Measurements from ENCODE around the gene TPRG1. TPM values are rescaled to one million over a fixed set of nuclear protein-coding genes. Genes with fewer than 3 reads are reported as not detected.

Gene TPRG1
- total RNA-seq, 2 donors from 2014 or later = 1.5 to 5.0 TPM

- ATAC-seq (no peak), DNase-seq (ENCODE audit: low spot score) (no peak)
- Mint-ChIP-seq H3K27ac (no peak overlapping the region), H3K27me3 (peaks cover 0 to 16% of the 10 kb centered on the region in 2 donors), H3K4me3 (no peak overlapping the region), H3K9me3 (no peaks in the 10 kb centered on the region), H3K4me1 (ENCODE audit: low read depth in 2 of 2) (no peaks in the 10 kb centered on the region), H3K36me3 (no peaks in the 10 kb centered on the region)
Observed at GRCh38 chr3:189225431-189225830, 53.7 kb downstream of the TPRG1 start.

- H3K4me1 Mint-ChIP-seq (ENCODE audit: low read depth in 2 of 2) = no peaks in the 10 kb centered on the region
- peaks cover 0 to 20% of the 10 kb centered on the region in 2 donors for H3K27me3 Mint-ChIP-seq
- DNase-seq (ENCODE audit: low spot score) (no peak), ATAC-seq (no peak)
- no peak overlapping the region for H3K4me3 Mint-ChIP-seq
- no peaks in the 10 kb centered on the region for H3K36me3 Mint-ChIP-seq
- no peak overlapping the region for H3K27ac Mint-ChIP-seq
- no peaks in the 10 kb centered on the region for H3K9me3 Mint-ChIP-seq
Observed at GRCh38 chr3:189227249-189227648, 55.5 kb downstream of the TPRG1 start.

GRCh38 chr3:189229196-189229828 is 57.5 kb downstream of the TPRG1 start:
- ATAC-seq = no peak
- H3K27ac Mint-ChIP-seq = no peak overlapping the region
- DNase-seq (ENCODE audit: low spot score) = no peak
- no peak overlapping the region for H3K4me3 Mint-ChIP-seq
- H3K4me1 Mint-ChIP-seq (ENCODE audit: low read depth in 2 of 2) = no peaks in the 10 kb centered on the region
- no peaks in the 10 kb centered on the region for H3K9me3 Mint-ChIP-seq
- H3K36me3 Mint-ChIP-seq = no peaks in the 10 kb centered on the region
- H3K27me3 Mint-ChIP-seq = peaks cover 0 to 25% of the 10 kb centered on the region in 2 donors

GRCh38 chr3:189232790-189233189 is 61.0 kb downstream of the TPRG1 start:
- ATAC-seq = no peak
- Mint-ChIP-seq H3K9me3 (peaks cover 6% of the 10 kb centered on the region), H3K27me3 (peaks cover 11 to 37% of the 10 kb centered on the region in 2 donors), H3K36me3 (no peaks in the 10 kb centered on the region), H3K27ac (no peak overlapping the region), H3K4me3 (no peak overlapping the region), H3K4me1 (ENCODE audit: low read depth in 2 of 2) (peaks cover 0 to 5% of the 10 kb centered on the region in 2 donors)
- DNase-seq (ENCODE audit: low spot score) = no peak

- Mint-ChIP-seq H3K4me1 (ENCODE audit: low read depth in 2 of 2) (peaks cover 0 to 5% of the 10 kb centered on the region in 2 donors), H3K9me3 (peaks cover 6% of the 10 kb centered on the region), H3K27ac (no peak overlapping the region), H3K4me3 (no peak overlapping the region), H3K36me3 (no peaks in the 10 kb centered on the region), H3K27me3 (peaks cover 11 to 37% of the 10 kb centered on the region in 2 donors)
- ATAC-seq (no peak), DNase-seq (ENCODE audit: low spot score) (no peak)
Observed at GRCh38 chr3:189233225-189233858, 61.6 kb downstream of the TPRG1 start.

- Mint-ChIP-seq H3K27me3 (peaks cover 11 to 45% of the 10 kb centered on the region in 2 donors), H3K4me1 (ENCODE audit: low read depth in 2 of 2) (peaks cover 0 to 5% of the 10 kb centered on the region in 2 donors), H3K27ac (no peak overlapping the region), H3K4me3 (no peak overlapping the region), H3K9me3 (peaks cover 6% of the 10 kb centered on the region), H3K36me3 (no peaks in the 10 kb centered on the region)
- ATAC-seq (no peak), DNase-seq (ENCODE audit: low spot score) (no peak)
Observed at GRCh38 chr3:189235214-189235613, 63.4 kb downstream of the TPRG1 start.

- H3K4me1 Mint-ChIP-seq (ENCODE audit: low read depth in 2 of 2) = peaks cover 0 to 5% of the 10 kb centered on the region in 2 donors
- ATAC-seq (no peak), DNase-seq (ENCODE audit: low spot score) (no peak)
- H3K36me3 Mint-ChIP-seq = no peaks in the 10 kb centered on the region
- H3K4me3 Mint-ChIP-seq = no peak overlapping the region
- H3K27me3 Mint-ChIP-seq = peaks cover 11 to 40% of the 10 kb centered on the region in 2 donors
- H3K9me3 Mint-ChIP-seq = peaks cover 6% of the 10 kb centered on the region
- no peak overlapping the region for H3K27ac Mint-ChIP-seq
Observed at GRCh38 chr3:189236352-189236751, 64.6 kb downstream of the TPRG1 start.

GRCh38 chr3:189237526-189237925 is 65.8 kb downstream of the TPRG1 start:
- peaks cover 11 to 34% of the 10 kb centered on the region in 2 donors for H3K27me3 Mint-ChIP-seq
- ATAC-seq (no peak), DNase-seq (ENCODE audit: low spot score) (no peak)
- H3K9me3 Mint-ChIP-seq = peaks cover 6% of the 10 kb centered on the region
- no peak overlapping the region for H3K4me3 Mint-ChIP-seq
- peaks cover 0 to 5% of the 10 kb centered on the region in 2 donors for H3K4me1 Mint-ChIP-seq (ENCODE audit: low read depth in 2 of 2)
- no peaks in the 10 kb centered on the region for H3K36me3 Mint-ChIP-seq
- no peak overlapping the region for H3K27ac Mint-ChIP-seq

GRCh38 chr3:189238071-189238470 is 66.3 kb downstream of the TPRG1 start:
- peaks cover 6% of the 10 kb centered on the region for H3K9me3 Mint-ChIP-seq
- H3K4me1 Mint-ChIP-seq (ENCODE audit: low read depth in 2 of 2) = peaks cover 0 to 5% of the 10 kb centered on the region in 2 donors
- H3K27ac Mint-ChIP-seq = no peak overlapping the region
- no peak for ATAC-seq
- H3K36me3 Mint-ChIP-seq = no peaks in the 10 kb centered on the region
- peaks cover 11 to 30% of the 10 kb centered on the region in 2 donors for H3K27me3 Mint-ChIP-seq
- no peak for DNase-seq (ENCODE audit: low spot score)
- no peak overlapping the region for H3K4me3 Mint-ChIP-seq

GRCh38 chr3:189239616-189240015 is 67.8 kb downstream of the TPRG1 start:
- H3K27me3 Mint-ChIP-seq = peaks cover 10 to 23% of the 10 kb centered on the region in 2 donors

GRCh38 chr3:189249987-189250386 is 78.2 kb downstream of the TPRG1 start:
- peaks cover 5% of the 10 kb centered on the region for H3K9me3 Mint-ChIP-seq

More at GRCh38 chr3:189239616-189240015, 67.8 kb downstream of the TPRG1 start:
- peaks cover 10% of the 10 kb centered on the region for H3K36me3 Mint-ChIP-seq
- no peak for DNase-seq (ENCODE audit: low spot score)
- H3K27ac Mint-ChIP-seq = no peak overlapping the region
- peaks cover 6% of the 10 kb centered on the region for H3K9me3 Mint-ChIP-seq
- H3K4me3 Mint-ChIP-seq = no peak overlapping the region
- ATAC-seq = no peak
- peaks cover 0 to 5% of the 10 kb centered on the region in 2 donors for H3K4me1 Mint-ChIP-seq (ENCODE audit: low read depth in 2 of 2)

GRCh38 chr3:189258261-189258660 is 86.5 kb downstream of the TPRG1 start:
- DNase-seq (ENCODE audit: low spot score) = no peak
- Mint-ChIP-seq H3K4me1 (ENCODE audit: low read depth in 2 of 2) (no peaks in the 10 kb centered on the region), H3K27me3 (peaks cover 14 to 20% of the 10 kb centered on the region in 2 donors), H3K4me3 (no peak overlapping the region), H3K27ac (no peak overlapping the region), H3K36me3 (peaks cover 9% of the 10 kb centered on the region), H3K9me3 (peaks cover 5% of the 10 kb centered on the region)
- ATAC-seq = no peak

More at GRCh38 chr3:189249987-189250386, 78.2 kb downstream of the TPRG1 start:
- Mint-ChIP-seq H3K36me3 (peaks cover 5% of the 10 kb centered on the region), H3K27ac (no peak overlapping the region), H3K4me1 (ENCODE audit: low read depth in 2 of 2) (no peaks in the 10 kb centered on the region), H3K4me3 (no peak overlapping the region), H3K27me3 (peaks cover 0 to 14% of the 10 kb centered on the region in 2 donors)
- ATAC-seq (no peak), DNase-seq (ENCODE audit: low spot score) (no peak)

GRCh38 chr3:189260556-189261493 is 89.1 kb downstream of the TPRG1 start:
- Mint-ChIP-seq H3K27me3 (peaks cover 7 to 16% of the 10 kb centered on the region in 2 donors), H3K36me3 (peaks cover 4% of the 10 kb centered on the region), H3K4me3 (no peak overlapping the region), H3K4me1 (ENCODE audit: low read depth in 2 of 2) (no peaks in the 10 kb centered on the region), H3K27ac (no peak overlapping the region), H3K9me3 (no peaks in the 10 kb centered on the region)
- DNase-seq (ENCODE audit: low spot score) = no peak
- no peak for ATAC-seq

Measured in natural killer cell treated with Interleukin-12 subunit alpha and Interleukin-12 subunit beta and Interleukin-15 and Interleukin-18, amount 100 ng/mL, for 72 hours (primary cell).